Left lobe of liver (tissue), 2 donors: Measurements from ENCODE around the gene SCML1. TPM values are rescaled to one million over a fixed set of nuclear protein-coding genes. Genes with fewer than 3 reads are reported as not detected.

Experiments
- ATAC-seq: fragments of 200-7000 bp; cut with Tn5 transposase; one replicate; pipeline ENCODE4 v1.9.1; 2020; ENCODE audit warnings: mild to moderate bottlenecking, moderate library complexity
- DNase-seq: peaks from one replicate; pipeline ENCODE4 v3.0.0-alpha.2; 2020; ENCODE audit warnings: low spot score
- total RNA-seq: library from RNA; stranded (reverse); gene quantifications from one replicate; pipeline ENCODE4 v1.2.1, GENCODE V29; 2021
- donor health status: DM: no; HTN: no; CAD: no; lungs with moderate emphysema.
- donor health status: DM: no; HTN: yes; CAD: no.

Gene SCML1
- total RNA-seq, 1 donor from 2014 or later = 8.6 TPM

- ATAC-seq (no peak), DNase-seq (no peak)
These were observed 51.8 kb downstream of the SCML1 start for GRCh38 chrX:17788956-17789562.

DNA sequence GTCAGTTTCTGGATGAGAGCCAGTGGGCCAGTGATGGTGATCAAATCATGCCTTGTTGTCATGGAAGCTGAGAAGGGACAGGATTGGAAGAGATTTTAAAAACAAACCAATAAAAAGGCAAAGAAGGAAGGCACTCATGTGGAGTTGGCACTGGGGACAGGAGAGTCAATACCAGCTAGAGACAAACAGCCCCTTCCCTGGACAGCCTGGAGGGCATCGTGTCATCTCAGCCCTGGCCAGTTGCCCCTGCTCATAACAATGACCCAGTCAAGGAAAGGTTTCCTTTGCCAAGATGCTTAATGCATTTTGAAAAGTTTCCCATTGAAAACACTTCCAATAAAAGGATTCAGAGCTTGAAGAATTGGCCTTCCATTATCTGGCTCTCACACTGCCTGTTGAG is 55.5 kb downstream of the SCML1 start:
- ATAC-seq = no peak
- DNase-seq = no peak

- ATAC-seq = no peak
- DNase-seq = no peak
These were observed 61.6 kb downstream of the SCML1 start for GRCh38 chrX:17798921-17799320.

GRCh38 chrX:17801431-17801830 is 64.1 kb downstream of the SCML1 start:
- ATAC-seq (no peak), DNase-seq (no peak)

DNA sequence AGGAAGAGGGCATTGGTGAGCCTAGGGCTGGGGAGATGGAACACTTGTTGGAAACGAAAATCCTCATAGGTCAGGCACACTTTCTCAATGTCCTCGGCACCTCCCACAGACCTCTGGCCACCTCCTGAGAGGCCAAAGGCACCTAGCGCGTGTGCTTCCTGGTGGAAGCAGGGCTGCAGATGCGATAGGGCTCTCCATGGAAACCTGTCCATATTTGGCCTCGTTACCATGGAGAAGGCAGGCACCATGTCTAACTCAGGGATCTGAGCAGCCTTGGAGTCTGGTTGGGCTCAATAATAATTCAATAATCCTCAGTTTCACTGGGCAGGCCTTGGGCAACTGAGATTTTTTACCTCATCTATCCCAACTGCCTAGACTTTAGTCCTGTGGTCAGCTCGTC is 65.5 kb downstream of the SCML1 start:
- ATAC-seq (no peak), DNase-seq (no peak)

DNA sequence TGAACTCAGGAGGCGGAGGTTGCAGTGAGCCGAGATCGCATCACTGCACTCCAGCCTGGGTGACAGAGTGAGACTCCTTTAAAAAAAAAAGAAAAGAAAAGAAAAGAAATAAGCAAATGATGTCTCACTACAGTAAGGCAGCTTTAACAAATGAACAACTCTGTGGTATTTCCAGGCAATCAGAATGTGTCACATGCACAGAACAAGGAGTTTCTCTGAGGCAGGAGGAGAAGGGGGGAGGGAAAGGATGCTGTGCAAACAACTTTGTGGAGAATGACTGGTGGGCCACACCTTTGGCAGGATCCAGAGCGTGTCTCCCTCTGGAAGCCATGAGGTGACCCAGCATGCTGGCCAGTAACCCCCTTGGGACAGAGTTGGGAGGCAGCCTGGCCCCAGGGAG is 66.2 kb downstream of the SCML1 start:
- no peak for ATAC-seq
- no peak for DNase-seq

Other genes starting within 250 kb of the SCML1 start
- 2.1 TPM for gene RAI2, start 123.8 kb downstream of the SCML1 start, total RNA-seq